H1 (cell line): ENCODE results near the gene MIF. TPM values are rescaled to one million over a fixed set of nuclear protein-coding genes. Genes with fewer than 3 reads are reported as not detected.

Experiments used
- CTCF ChIA-PET: fragments of 300-600 bp; sonication (Branson Sonifier 250); formaldehyde crosslinking; loops from one replicate; lab custom pipeline; 2021; ENCODE audit not compliant: partially characterized antibody; lab: Charles Lee
- POLR2A ChIA-PET: fragments of 300-600 bp; sonication (Branson Sonifier 250); formaldehyde crosslinking; loops from one replicate; lab custom pipeline; 2021; ENCODE audit warnings: inconsistent platforms; ENCODE audit not compliant: partially characterized antibody; lab: Charles Lee
- DNase-seq, 2 experiments: peaks; one replicate each; pipeline versions ENCODE4 v3.0.0 to v3.0.0-alpha.2; 2010 to 2022; ENCODE audit warnings: low spot score in 2 of 2, low read depth in 1 of 2, mixed read lengths in 1 of 2
- FAIRE-seq: peaks from 2 replicates; lab custom pipeline; 2011; peaks lifted over from hg19 to GRCh38; lab: Jason Lieb, UNC
- H2AFZ ChIP-seq: 2 replicates; pipeline ENCODE4 v1.8.1; 2012; ENCODE audit warnings: low read length, inconsistent platforms
- H2AK5ac ChIP-seq: 2 replicates; pipeline ENCODE4 v1.6.1; 2013; ENCODE audit warnings: low read depth, low read length
- H2BK120ac ChIP-seq: replicated peaks from 2 replicates; pipeline ENCODE3; 2013; ENCODE audit warnings: low read depth, low read length, inconsistent platforms
- H2BK12ac ChIP-seq: 2 replicates; pipeline ENCODE4 v1.6.1; 2013; ENCODE audit warnings: low read depth, low read length
- H2BK15ac ChIP-seq: 2 replicates; pipeline ENCODE4 v1.6.1; 2013; ENCODE audit warnings: low read length
- H2BK20ac ChIP-seq: 2 replicates; pipeline ENCODE4 v1.6.1; 2013; ENCODE audit warnings: low read length
- H2BK5ac ChIP-seq: 2 replicates; pipeline ENCODE4 v1.6.1; 2013; ENCODE audit warnings: low read depth, low read length
- H3K14ac ChIP-seq: 2 replicates; pipeline ENCODE4 v1.6.1; 2013; ENCODE audit warnings: inconsistent platforms; ENCODE audit not compliant: insufficient read length
- H3K18ac ChIP-seq: 2 replicates; pipeline ENCODE4 v1.6.1; 2013; ENCODE audit warnings: low read length; ENCODE audit errors: extremely low read depth
- H3K23ac ChIP-seq: 2 replicates; pipeline ENCODE4 v1.6.1; 2013; ENCODE audit warnings: inconsistent platforms; ENCODE audit not compliant: insufficient read length
- H3K23me2 ChIP-seq: 2 replicates; pipeline ENCODE4 v1.6.1; 2013; ENCODE audit warnings: low read depth, low read length
- H3K27ac ChIP-seq: 2 replicates; pipeline ENCODE4 v1.6.1; 2011; ENCODE audit warnings: low read depth, low read length, inconsistent platforms
- H3K27me3 ChIP-seq, 4 experiments: replicated peaks in 1 of 4; 1 replicate in 1 of 4; 2 replicates in 3 of 4; pipeline versions ENCODE4 v1.6.1 to v1.8.1; 2011 to 2013; ENCODE audit warnings: low read length in 3 of 4, mild to moderate bottlenecking in 3 of 4, inconsistent platforms in 2 of 4, mixed read lengths in 2 of 4, moderate library complexity in 1 of 4; ENCODE audit not compliant: control insufficient read depth in 3 of 4, insufficient read depth in 3 of 4; ENCODE audit errors: extremely low read depth in 1 of 4
- H3K36me3 ChIP-seq, 4 experiments: 2 replicates each; pipeline versions ENCODE4 v1.6.1 to v1.8.1; 2011 to 2013; ENCODE audit warnings: mild to moderate bottlenecking in 4 of 4, low read length in 3 of 4, moderate library complexity in 2 of 4, control low read depth in 1 of 4, inconsistent platforms in 1 of 4; ENCODE audit not compliant: insufficient read depth in 4 of 4, control insufficient read depth in 2 of 4
- H3K4ac ChIP-seq: replicated peaks from 2 replicates; pipeline ENCODE3; 2013; ENCODE audit warnings: low read length, low read depth, mixed read lengths, inconsistent platforms; ENCODE audit not compliant: insufficient read length
- H3K4me1 ChIP-seq, 4 experiments: replicated peaks in 1 of 4; 1 replicate in 1 of 4; 2 replicates in 3 of 4; pipeline versions ENCODE4 v1.6.1 to v1.8.1; 2011 to 2013; ENCODE audit warnings: low read length in 3 of 4, inconsistent platforms in 2 of 4, mixed read lengths in 1 of 4; ENCODE audit not compliant: insufficient read depth in 4 of 4, control insufficient read depth in 3 of 4
- H3K4me2 ChIP-seq, 2 experiments: 2 replicates each; pipeline versions ENCODE4 v1.6.1 to v1.8.1; 2011 to 2013; ENCODE audit warnings: low read depth in 2 of 2, low read length in 2 of 2, control low read depth in 1 of 2, inconsistent platforms in 1 of 2, mild to moderate bottlenecking in 1 of 2; ENCODE audit not compliant: insufficient read depth in 1 of 2
- H3K4me3 ChIP-seq, 4 experiments: fragments of 200-600, 300-600 bp in 1 of 4; sonication (generic), shearing (Covaris generic), sonication (Bioruptor Twin) in 1 of 4; 2 replicates each; pipeline versions ENCODE4 v1.5.1 to v1.8.1; 2011 to 2016; ENCODE audit warnings: low read length in 4 of 4, low read depth in 3 of 4, control low read depth in 2 of 4, inconsistent platforms in 2 of 4, mild to moderate bottlenecking in 2 of 4, mixed read lengths in 1 of 4, moderate library complexity in 1 of 4; ENCODE audit not compliant: insufficient read depth in 2 of 4; ENCODE audit errors: extremely low read depth in 1 of 4
- H3K56ac ChIP-seq: replicated peaks from 2 replicates; pipeline ENCODE3; 2013; ENCODE audit warnings: low read depth, mild to moderate bottlenecking, mixed read lengths, low read length, inconsistent platforms; ENCODE audit not compliant: insufficient read length
- H3K79me1 ChIP-seq: 2 replicates; pipeline ENCODE4 v1.6.1; 2013; ENCODE audit warnings: low read depth, low read length, control low read depth
- H3K79me2 ChIP-seq, 2 experiments: 2 replicates each; pipeline versions ENCODE4 v1.6.1 to v1.8.1; 2012 to 2013; ENCODE audit warnings: low read length in 2 of 2, mild to moderate bottlenecking in 2 of 2, inconsistent platforms in 1 of 2; ENCODE audit not compliant: insufficient read depth in 2 of 2, control insufficient read depth in 1 of 2
- H3K9ac ChIP-seq, 4 experiments: replicated peaks in 1 of 4; 1 replicate in 1 of 4; 2 replicates in 3 of 4; pipeline versions ENCODE4 v1.6.1 to v1.8.1; 2011 to 2013; ENCODE audit warnings: low read depth in 3 of 4, low read length in 3 of 4, control low read depth in 2 of 4, mild to moderate bottlenecking in 2 of 4, moderate library complexity in 2 of 4, inconsistent platforms in 1 of 4; ENCODE audit errors: extremely low read depth in 1 of 4
- H3K9me3 ChIP-seq, 2 experiments: 2 replicates each; pipeline versions ENCODE4 v1.6.1 to v1.8.1; 2012 to 2013; ENCODE audit warnings: mild to moderate bottlenecking in 2 of 2, moderate library complexity in 2 of 2, control low read depth in 1 of 2, inconsistent platforms in 1 of 2, low read depth in 1 of 2, low read length in 1 of 2, mixed read lengths in 1 of 2; ENCODE audit not compliant: insufficient read depth in 2 of 2
- H4K20me1 ChIP-seq, 2 experiments: replicated peaks in 1 of 2; 2 replicates each; pipeline versions ENCODE3 to v1.8.1; 2011 to 2013; ENCODE audit warnings: inconsistent platforms in 2 of 2, low read length in 2 of 2, mild to moderate bottlenecking in 1 of 2; ENCODE audit not compliant: insufficient read depth in 2 of 2, control insufficient read depth in 1 of 2
- H4K5ac ChIP-seq: 2 replicates; pipeline ENCODE4 v1.6.1; 2013; ENCODE audit warnings: low read length, low read depth, mixed read lengths, inconsistent platforms; ENCODE audit not compliant: insufficient read length
- H4K8ac ChIP-seq: 2 replicates; pipeline ENCODE4 v1.8.0; 2013; ENCODE audit warnings: mild to moderate bottlenecking, moderate library complexity, low read length, inconsistent platforms; ENCODE audit not compliant: insufficient read depth; ENCODE audit errors: extremely low read depth
- H4K91ac ChIP-seq: replicated peaks from 2 replicates; pipeline ENCODE3; 2013; ENCODE audit warnings: low read length, mixed read lengths, inconsistent platforms; ENCODE audit not compliant: insufficient read length
- ATF2 ChIP-seq: IDR thresholded peaks from 2 replicates; pipeline ENCODE4 v1.6.1; 2012; ENCODE audit warnings: low read length, inconsistent platforms
- BACH1 ChIP-seq: IDR thresholded peaks from 2 replicates; pipeline ENCODE4 v1.6.1; 2012; ENCODE audit warnings: low read length, improper control_type of control experiment
- BRCA1 ChIP-seq: IDR thresholded peaks from 2 replicates; pipeline ENCODE4 v1.6.1; 2012; ENCODE audit warnings: low read depth, low read length, improper control_type of control experiment
- EP300 ChIP-seq, 2 experiments: IDR thresholded peaks; 1 replicate in 1 of 2; 2 replicates in 1 of 2; pipeline ENCODE4 v1.6.1; 2011 to 2012; ENCODE audit warnings: low read depth in 2 of 2, low read length in 2 of 2, mild to moderate bottlenecking in 2 of 2, borderline replicate concordance in 1 of 2, inconsistent platforms in 1 of 2, moderate library complexity in 1 of 2
- NANOG ChIP-seq: IDR thresholded peaks from 2 replicates; pipeline ENCODE4 v1.6.1; 2011; ENCODE audit warnings: low read length, low read depth, mild to moderate bottlenecking, inconsistent platforms; ENCODE audit not compliant: insufficient read depth, poor library complexity, severe bottlenecking
- RXRA ChIP-seq: IDR thresholded peaks from 2 replicates; pipeline ENCODE4 v1.6.1; 2011; ENCODE audit warnings: low read depth, mild to moderate bottlenecking, low read length, moderate library complexity; ENCODE audit not compliant: insufficient read depth
- SIN3A ChIP-seq, 2 experiments: IDR thresholded peaks in 1 of 2; conservative IDR thresholded peaks in 1 of 2; 2 replicates each; pipeline ENCODE4 v1.6.1; 2011 to 2012; ENCODE audit warnings: low read length in 2 of 2, improper control_type of control experiment in 1 of 2, low read depth in 1 of 2, mild to moderate bottlenecking in 1 of 2
- SP2 ChIP-seq: IDR thresholded peaks from 2 replicates; pipeline ENCODE4 v1.6.1; 2012; ENCODE audit warnings: mild to moderate bottlenecking, low read length, inconsistent platforms
- TAF1 ChIP-seq: IDR thresholded peaks from 2 replicates; pipeline ENCODE4 v1.6.1; 2011; ENCODE audit warnings: mild to moderate bottlenecking, low read depth, low read length
- TAF7 ChIP-seq: optimal IDR thresholded peaks from 2 replicates; pipeline ENCODE3; 2011; ENCODE audit warnings: low read depth, mild to moderate bottlenecking, inconsistent platforms, low read length, moderate library complexity, borderline replicate concordance
- TEAD4 ChIP-seq: IDR thresholded peaks from 2 replicates; pipeline ENCODE4 v1.6.1; 2012; ENCODE audit warnings: low read depth, low read length, inconsistent platforms, mixed read lengths
- WGBS, 2 experiments: shearing (Covaris generic) in 1 of 2; methylation state at CpG; one replicate each; pipeline versions ENCODE4 v1.1.6 to v1.1.7; 2013 to 2015; ENCODE audit warnings: low lambda C conversion rate in 2 of 2, mixed read lengths in 2 of 2, inconsistent platforms in 1 of 2, low coverage in 1 of 2, missing lambda C conversion rate in 1 of 2; ENCODE audit not compliant: insufficient replicate concordance in 2 of 2, insufficient coverage in 1 of 2, insufficient read length in 1 of 2; ENCODE audit errors: extremely low coverage in 1 of 2, missing lambda C conversion rate in 1 of 2; 5-methylcytosine and 5-hydroxymethylcytosine counted together
- polyA plus RNA-seq, 7 experiments: library from polyadenylated mRNA; depleted of rRNA in 3 of 7; stranded (reverse) in 5 of 7; unstranded in 2 of 7; fragments of >200 nt in 5 of 7; fragments of 200-250 nt in 2 of 7; gene quantifications; 1 replicate in 5 of 7; 2 replicates in 1 of 7; 4 replicates in 1 of 7; pipeline versions ENCODE4 v1.2.1 to v1.2.3, GENCODE V29; 2011 to 2013; ENCODE audit warnings: missing spikeins in 2 of 7, mixed read lengths in 2 of 7
- total RNA-seq: library from RNA; stranded (reverse); fragmentation: NEBNext Ultra II Directional; extraction: Animal tissue kit (Norgen Biotek cat#: 25700); gene quantifications from 2 replicates; pipeline ENCODE4 v1.2.1, GENCODE V29; 2021

Gene MIF
- total and polyA plus RNA-seq, 2 of the 8 experiments (the other 6 are each of a cell fraction or from before 2014, with no cell fraction given) = 1,082 to 1,870 TPM

GRCh38 chr22:23901600-23901999 is 7.4 kb downstream of the MIF start:
- no peak overlapping the region for H2BK12ac ChIP-seq
- no peak overlapping the region for H2BK5ac ChIP-seq
- ChIA-PET POLR2A (interaction anchor here (2.4 to 4.1 kb wide), 2 partner anchors 12 to 45 kb away, joined by 6 to 15 read pairs; partner anchors contain the start of gene SLC2A11), CTCF (interaction anchor here (1.0 to 2.2 kb wide), 2 partner anchors 9 to 29 kb away, joined by 3 to 8 read pairs; no protein-coding TSS in a partner anchor)
- no peaks in the 10 kb centered on the region; the same call in 1 of the 2 replicates for H3K79me1 ChIP-seq
- H3K9me3 ChIP-seq = peaks cover 2 to 5% of the 10 kb centered on the region in 2 experiments; a peak in 1 of 4 replicates
- no peak overlapping the region for H4K8ac ChIP-seq
- no peak overlapping the region for H2BK120ac ChIP-seq
- H3K23ac ChIP-seq = no peak overlapping the region
- H2AFZ ChIP-seq = no peak overlapping the region
- TF ChIP-seq BRCA1 (no peak), SIN3A (conservative IDR thresholded peaks at IDR 0.05 in 1 of 2, IDR thresholded peaks at IDR 0.05 in 1 of 2; ENCODE audit: low read depth in 1 of 2, low read length in 2 of 2) (no peak), BACH1 (no peak), EP300 (IDR thresholded peaks at IDR 0.05; ENCODE audit: borderline replicate concordance in 1 of 2, low read depth in 2 of 2, low read length in 2 of 2) (no peak), TEAD4 (no peak), TAF7 (no peak), NANOG (no peak), SP2 (no peak), TAF1 (no peak), ATF2 (no peak), RXRA (no peak)
- H4K20me1 ChIP-seq = peaks cover 5 to 6% of the 10 kb centered on the region in 2 experiments
- H2AK5ac ChIP-seq = no peak overlapping the region
- FAIRE-seq (no peak), DNase-seq (no peak)
- H3K27ac ChIP-seq = no peak overlapping the region
- H2BK15ac ChIP-seq = no peak overlapping the region
- H2BK20ac ChIP-seq = no peak overlapping the region
- H3K79me2 ChIP-seq = no peaks in the 10 kb centered on the region
- H3K23me2 ChIP-seq = no peaks in the 10 kb centered on the region
- H3K56ac ChIP-seq = no peak overlapping the region
- H3K4me2 ChIP-seq = no peak overlapping the region
- no peak overlapping the region for H3K4ac ChIP-seq
- no peak overlapping the region for H3K14ac ChIP-seq
- no peak overlapping the region for H3K4me3 ChIP-seq
- H4K91ac ChIP-seq = no peak overlapping the region
- H4K5ac ChIP-seq = no peak overlapping the region
- peaks cover 5 to 9% (median 8%) of the 10 kb centered on the region in 4 experiments; a peak in 7 of 8 replicates for H3K36me3 ChIP-seq
- WGBS, 2 experiments = 82% methylated on average over 4 of the region's 4 CpGs; no CpG with 5 or more reads in 1 of the 2 experiments
- H3K18ac ChIP-seq = no peak overlapping the region
- H3K4me1 ChIP-seq = peaks cover 0 to 14% (median 6%) of the 10 kb centered on the region in 4 experiments; a peak in 5 of 7 replicates
- H3K9ac ChIP-seq = no peak overlapping the region
- H3K27me3 ChIP-seq = peaks cover 0 to 3% (median under 1%) of the 10 kb centered on the region in 4 experiments; a peak in 3 of 7 replicates
